Gastroesophageal sphincter (tissue), 3 donors: ENCODE measurements around the gene REX1BD.

Experiments used
- POLR2A ChIP-seq, 2 donors: fragments of 450-650 bp; IDR thresholded peaks; one replicate each; pipeline ENCODE4 v1.6.1; 2017; ENCODE audit warnings: antibody characterized with exemption in 2 of 2, mild to moderate bottlenecking in 2 of 2, moderate library complexity in 1 of 2
- POLR2AphosphoS5 ChIP-seq: sonication (generic); formaldehyde crosslinking; IDR thresholded peaks from one replicate; pipeline ENCODE4 v1.6.1; 2017; ENCODE audit warnings: antibody characterized with exemption
- TF ChIP-seq, protein P1 (sequence below), 4 experiments: fragments of 200-600 bp in 2 of 4; fragments of 450-650 bp in 2 of 4; sonication (generic) in 1 of 4; IDR thresholded peaks; one replicate each; pipeline ENCODE4 v1.5.1; 2017 to 2019; ENCODE audit warnings: antibody characterized with exemption in 4 of 4, mild to moderate bottlenecking in 2 of 4, moderate library complexity in 2 of 4

DNA sequence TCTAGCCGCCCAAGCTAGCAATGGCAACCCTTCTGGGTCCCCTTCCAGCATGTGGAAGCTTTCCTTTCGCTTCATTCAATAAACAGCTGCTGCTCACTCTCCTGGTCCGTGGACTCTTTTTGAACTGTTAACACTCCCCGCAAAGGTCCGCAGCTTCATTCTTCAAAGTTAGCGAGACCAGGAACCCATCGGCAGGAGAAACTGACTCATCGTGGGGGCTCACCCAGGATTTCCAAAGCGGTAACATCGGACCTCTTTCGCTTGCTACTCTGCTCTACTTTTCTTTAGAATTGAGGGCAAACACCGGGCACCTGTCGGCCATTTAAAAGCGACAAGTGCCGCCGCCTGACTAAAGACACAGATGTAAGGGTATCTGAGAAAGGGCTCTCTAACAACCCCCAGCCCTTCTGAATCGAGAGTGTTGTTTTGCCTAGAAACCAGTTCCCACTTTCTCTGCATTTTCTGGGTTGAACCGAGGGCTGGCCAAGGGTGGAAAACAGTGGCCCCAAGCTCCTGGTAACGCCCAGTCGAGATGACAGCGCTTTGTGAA lies 11.2 kb upstream of the REX1BD start:
- TF ChIP-seq, protein P1, sequence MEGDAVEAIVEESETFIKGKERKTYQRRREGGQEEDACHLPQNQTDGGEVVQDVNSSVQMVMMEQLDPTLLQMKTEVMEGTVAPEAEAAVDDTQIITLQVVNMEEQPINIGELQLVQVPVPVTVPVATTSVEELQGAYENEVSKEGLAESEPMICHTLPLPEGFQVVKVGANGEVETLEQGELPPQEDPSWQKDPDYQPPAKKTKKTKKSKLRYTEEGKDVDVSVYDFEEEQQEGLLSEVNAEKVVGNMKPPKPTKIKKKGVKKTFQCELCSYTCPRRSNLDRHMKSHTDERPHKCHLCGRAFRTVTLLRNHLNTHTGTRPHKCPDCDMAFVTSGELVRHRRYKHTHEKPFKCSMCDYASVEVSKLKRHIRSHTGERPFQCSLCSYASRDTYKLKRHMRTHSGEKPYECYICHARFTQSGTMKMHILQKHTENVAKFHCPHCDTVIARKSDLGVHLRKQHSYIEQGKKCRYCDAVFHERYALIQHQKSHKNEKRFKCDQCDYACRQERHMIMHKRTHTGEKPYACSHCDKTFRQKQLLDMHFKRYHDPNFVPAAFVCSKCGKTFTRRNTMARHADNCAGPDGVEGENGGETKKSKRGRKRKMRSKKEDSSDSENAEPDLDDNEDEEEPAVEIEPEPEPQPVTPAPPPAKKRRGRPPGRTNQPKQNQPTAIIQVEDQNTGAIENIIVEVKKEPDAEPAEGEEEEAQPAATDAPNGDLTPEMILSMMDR (IDR thresholded peaks at IDR 0.05), result no peak
- TF ChIP-seq POLR2AphosphoS5 (no peak), POLR2A (IDR thresholded peaks at IDR 0.05) (no peak)
